SU-DHL-6 (cell line): ENCODE measurements around the gene SMAD6.

Experiments used
- CTCF ChIP-seq: fragments of 200-600 bp; sonication (generic); IDR thresholded peaks from one replicate; pipeline ENCODE4 v1.5.1; 2017; ENCODE audit warnings: antibody characterized with exemption, mild to moderate bottlenecking, low read length, moderate library complexity; ENCODE audit not compliant: insufficient read depth, poor library complexity, severe bottlenecking
- EZH2phosphoT487 ChIP-seq: fragments of 200-600 bp; sonication (generic), shearing (Covaris generic); conservative IDR thresholded peaks from 2 replicates; pipeline ENCODE4 v1.6.1; 2018; ENCODE audit warnings: mild to moderate bottlenecking, antibody characterized with exemption, low read length, moderate library complexity, mixed read lengths

GRCh38 chr15:66809664-66810063 lies 107.6 kb downstream of the SMAD6 start:
- TF ChIP-seq CTCF (no peak), EZH2phosphoT487 (no peak)
